NOMO-1 treated with DMSO at 0.1 percent for 48 hours (cell line): ENCODE results near the gene HOXA2.
A peak's percentile ranks its signal among the peaks of the same experiment; 100 is the strongest.

ENCODE experiments used
- DNase-seq: peaks from one replicate; lab custom pipeline; 2025; ENCODE audit not compliant: unreplicated experiment; lab: John Stamatoyannopoulos, UW

HOXA2 gene

DNA sequence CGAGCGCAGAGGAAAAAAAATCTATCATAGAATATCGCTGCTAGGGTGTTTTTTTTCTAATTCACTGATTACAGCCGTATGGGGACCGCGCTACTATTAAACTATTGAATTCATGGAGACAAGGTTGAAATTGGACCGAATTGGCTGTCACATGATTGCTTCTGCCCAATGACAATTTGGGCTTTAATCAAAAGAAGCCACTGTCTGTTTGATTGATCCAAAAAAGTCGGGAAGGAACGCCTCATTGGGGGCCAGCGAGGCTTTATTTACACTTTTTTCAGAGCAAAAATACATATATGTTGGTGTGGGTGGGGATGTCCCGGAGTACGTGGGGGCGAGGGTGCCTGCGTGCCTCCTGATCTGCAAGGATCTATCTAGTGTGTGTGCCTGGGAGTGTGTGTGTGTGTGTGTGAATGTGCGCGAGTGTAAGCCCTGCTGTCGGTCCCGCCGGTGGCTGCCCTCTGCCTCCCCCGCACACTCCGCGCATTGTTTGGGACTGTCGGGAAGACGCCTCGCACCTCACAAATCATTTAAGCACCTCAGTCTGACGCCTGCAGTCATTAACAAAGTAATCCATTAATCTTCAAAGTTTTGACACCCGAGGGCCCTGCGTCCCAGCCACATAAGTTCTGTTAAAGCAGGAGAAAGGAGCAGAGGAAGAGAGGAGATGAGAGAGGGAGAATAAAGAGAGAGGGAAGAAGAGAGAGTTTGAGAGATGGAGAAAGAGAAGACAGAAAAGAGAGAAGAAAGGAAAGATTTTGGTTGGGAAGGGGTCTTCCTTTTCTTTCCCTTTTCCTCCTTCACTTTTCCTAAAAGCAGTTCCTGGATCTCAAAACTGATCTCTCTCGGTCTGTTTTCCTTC is at the start of gene HOXA2:
HOXA2 (minus strand) TSS at position 103 of the 862 bp plus-strand sequence. CDS start 183 bp downstream, outside the sequence.
- no peak for DNase-seq

DNA sequence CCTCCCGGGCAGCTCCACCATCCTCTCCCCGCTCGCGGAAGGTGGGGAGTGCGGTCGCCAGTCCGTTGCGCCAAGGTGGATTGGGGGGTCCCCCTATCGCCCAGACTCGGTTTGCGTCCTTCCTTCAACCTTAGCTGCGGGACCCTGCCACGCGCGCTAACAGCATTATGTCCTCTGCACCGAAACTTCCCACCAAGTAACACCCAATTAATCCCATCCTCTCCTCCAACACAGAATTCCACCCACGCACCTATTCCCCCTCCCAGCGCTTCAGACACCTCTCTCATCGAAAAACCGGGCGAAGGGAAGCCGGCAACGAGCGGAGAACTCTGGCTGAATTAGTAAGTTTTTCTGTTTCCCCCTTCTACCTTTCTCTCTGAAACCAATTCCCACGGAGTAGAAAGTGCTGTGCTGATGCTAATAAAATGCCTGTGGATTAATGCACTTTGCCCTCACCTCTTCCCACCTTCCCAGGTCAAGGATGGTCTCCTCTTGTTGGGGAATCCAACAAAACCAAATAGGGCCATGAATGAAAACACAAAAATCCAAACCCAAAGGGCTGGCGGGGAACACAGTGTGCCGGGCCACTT is 49.0 kb upstream of the HOXA2 start:
- DNase-seq, result no peak

DNA sequence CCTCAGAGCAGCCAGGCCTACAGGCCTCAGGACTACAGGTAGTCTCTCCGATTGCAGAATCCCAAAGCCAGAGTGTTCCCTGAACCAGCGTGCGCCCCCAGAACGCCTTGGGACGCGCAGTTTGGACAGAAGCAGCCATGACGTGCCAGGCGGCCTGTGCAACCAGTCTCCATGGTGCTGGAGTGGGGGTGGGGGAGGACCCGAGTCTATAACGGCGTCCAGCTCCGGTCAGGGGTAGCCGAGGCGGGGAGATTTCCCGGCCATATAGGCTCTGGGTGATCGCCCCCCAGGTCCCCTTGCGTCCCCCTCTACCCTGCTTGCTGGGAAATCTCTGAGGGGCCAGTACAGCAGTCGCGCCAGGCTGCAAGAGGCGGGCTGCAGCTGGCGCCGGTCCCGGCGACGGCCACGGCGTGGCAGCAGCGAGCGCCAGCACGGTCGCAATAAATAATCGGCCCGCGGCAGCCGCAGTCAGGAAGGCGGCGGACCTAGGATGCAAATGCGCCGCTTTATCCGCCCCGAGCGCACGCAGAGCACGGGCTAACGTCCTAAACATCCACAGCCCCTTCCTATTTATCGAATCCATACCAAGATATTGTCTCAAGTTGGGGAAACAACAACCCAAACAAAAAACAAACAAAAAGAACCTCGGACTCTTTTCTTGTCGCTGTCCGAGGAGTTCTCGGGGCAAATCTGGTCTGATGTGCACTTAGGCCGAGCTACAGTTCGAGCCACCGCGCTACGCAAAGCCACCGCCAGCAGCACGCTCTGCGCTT is 48.3 kb upstream of the HOXA2 start:
- DNase-seq, result peak; percentile 59

DNA sequence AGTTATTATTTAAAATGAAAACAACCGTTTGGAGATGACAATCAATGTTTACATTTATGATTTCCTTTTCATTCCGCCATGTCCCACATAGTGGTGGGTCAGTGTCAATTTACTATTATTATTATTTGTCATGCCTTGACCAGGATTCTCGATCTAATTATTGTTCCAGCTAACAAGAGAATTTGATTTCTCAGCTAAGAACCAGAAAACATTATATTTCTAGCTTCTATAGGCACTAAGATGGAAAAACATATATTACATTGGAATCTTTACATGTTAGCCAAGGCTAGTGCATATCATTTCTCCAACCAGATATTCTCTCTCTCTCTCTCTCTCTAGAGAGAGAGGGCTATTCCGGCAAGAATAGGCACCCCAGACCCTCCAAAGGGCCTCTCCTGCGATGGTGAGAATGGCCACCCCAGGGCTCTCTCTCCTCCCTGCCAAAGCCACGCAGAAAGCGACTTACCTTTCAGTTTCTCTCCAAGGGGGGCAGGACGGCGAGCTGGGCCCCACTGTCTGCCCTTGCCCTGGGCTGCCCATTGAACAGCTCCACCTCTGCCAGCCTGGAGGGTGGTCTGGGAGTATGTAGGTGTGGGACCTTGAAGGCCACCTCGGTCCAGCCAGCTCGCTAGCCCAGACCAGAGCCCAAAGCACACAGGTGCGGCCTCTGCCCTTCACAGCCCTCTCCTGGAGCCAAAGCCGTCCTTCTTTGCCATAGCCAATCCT is 47.5 kb upstream of the HOXA2 start:
- no peak for DNase-seq

- no peak for DNase-seq
Measured at GRCh38 chr7:27148756-27149641, 46.5 kb upstream of the HOXA2 start.

- DNase-seq, result no peak
Measured at GRCh38 chr7:27148031-27148755, 45.7 kb upstream of the HOXA2 start.

DNA sequence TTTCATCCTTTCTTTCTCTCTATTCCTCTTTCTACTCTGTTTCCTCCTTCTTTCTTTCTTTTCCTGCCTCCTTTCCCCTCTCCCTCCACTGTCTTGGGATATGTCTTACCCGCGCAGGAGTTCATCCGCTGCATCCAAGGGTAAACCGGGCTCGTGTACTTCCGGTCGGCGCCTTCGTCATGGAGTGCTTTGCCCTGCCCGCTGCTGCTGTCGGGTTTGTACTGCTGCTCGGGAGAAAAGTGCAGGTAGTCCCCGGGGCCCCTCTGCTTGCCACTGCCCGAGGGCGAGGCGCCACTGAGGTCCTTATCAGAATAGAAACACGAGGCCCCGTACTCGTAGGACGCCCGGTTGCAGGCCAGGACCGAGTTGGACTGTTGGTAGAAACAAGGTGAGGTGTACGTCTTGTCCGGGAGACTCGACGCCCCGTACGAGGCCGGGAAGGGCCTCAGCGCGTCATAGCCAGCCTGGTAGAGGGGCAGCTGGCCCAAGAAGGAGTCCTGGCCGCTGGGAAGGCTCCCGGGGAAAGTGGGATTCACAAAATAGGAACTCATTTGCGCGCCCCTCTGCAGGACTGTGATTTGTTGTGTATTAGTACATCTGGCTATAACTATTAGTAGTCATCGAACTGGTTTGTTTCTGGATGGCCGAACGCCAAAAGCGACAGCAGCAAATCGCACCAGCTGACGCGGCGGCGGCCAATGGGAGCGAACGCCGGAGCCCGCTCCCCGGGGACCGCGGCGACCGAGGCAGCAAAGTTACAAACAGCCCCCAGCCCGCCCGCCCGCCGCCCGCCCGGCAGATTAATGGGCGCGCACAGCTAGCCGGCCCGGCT is 44.9 kb upstream of the HOXA2 start, which contains the start of gene HOXA6:
HOXA6 (minus strand) TSS at position 576 of the 832 bp plus-strand sequence; CDS start at position 551, 25 bp downstream.
- no peak for DNase-seq

DNA sequence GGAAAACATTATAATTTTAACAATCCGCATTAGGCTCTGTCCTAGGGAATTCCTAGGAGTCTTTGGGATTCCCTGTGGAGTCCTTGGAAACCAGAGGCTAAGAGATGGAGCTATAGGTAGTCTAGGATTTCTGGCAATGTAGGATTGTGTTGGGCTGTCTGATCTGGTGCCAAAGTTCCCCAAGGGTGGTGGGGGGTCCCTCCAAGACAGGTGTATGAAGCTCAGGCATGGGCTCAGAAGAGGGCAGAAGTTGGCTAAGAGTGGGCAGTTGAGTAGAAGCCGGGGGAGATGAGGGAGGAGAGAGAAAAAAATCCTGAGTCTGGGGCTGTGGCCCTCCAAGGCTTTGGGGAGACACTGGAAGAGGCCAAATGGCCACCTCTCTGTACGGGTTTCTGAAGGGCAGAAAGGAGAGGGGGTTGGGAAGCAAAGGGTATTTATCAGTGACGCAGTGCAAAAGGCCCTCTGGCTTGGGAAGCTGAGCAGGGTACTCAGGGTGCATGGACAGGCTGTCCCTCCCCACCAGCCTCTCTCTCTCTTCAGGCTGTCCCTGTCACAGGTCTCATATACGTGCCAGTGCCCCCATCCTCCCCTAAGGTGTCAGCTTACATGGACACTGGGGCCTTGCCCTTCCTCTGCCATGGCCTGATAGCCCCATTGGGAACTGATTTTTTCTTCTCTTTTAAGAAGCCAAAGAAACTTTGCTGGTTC is 44.2 kb upstream of the HOXA2 start:
- no peak for DNase-seq

- DNase-seq, result no peak
Measured at GRCh38 chr7:27145914-27146412, 43.5 kb upstream of the HOXA2 start.

- no peak for DNase-seq
Measured at GRCh38 chr7:27145165-27145913, 42.9 kb upstream of the HOXA2 start.

- no peak for DNase-seq
Measured at GRCh38 chr7:27144781-27145164, 42.3 kb upstream of the HOXA2 start.

DNA sequence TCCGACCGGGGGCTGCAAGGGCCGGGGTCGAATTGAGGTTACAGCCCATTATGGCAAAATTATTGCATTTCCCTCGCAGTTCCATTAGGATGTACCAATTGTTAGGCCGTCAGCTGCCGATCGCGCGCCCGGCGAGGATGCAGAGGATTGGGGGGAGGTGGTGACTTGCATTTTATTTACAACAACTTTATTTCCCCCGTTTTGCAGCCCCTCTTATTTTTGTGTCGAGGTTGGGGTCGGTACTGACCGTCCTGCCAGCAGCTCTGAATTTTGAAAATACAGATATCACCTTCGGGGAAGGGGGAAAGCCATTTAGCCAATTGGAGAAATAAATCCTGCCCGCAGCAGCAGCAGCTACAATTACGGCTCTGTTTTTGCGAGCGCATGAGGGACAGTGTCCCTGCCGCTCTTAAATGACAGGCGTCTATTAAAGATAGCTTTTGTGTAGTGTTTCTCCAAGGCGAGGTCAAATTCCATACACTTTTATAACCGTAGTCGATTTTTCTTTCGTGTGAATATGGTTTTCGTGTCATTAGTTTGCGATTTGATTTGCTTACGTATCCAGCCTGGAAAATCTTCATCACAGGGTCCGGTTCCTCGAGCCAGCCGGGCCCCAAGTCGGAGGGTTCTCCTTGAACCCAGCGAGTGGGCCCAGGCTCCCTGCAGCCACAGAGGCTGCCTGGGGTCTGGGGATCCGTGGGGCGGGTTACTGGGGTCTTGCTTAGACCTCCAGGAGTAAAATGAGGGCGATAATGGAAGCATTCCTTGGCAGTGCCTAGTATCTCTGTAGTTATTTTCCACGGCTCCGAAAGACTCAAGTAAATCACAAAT is 41.7 kb upstream of the HOXA2 start:
- DNase-seq, result no peak

GRCh38 chr7:27143023-27143949 is 40.8 kb upstream of the HOXA2 start, which contains the start of gene HOXA5:
TSS of gene HOXA5 (minus strand) at chr7:27143681. CDS start at chr7:27143607, 74 bp downstream.
- no peak for DNase-seq

- DNase-seq, result no peak
Measured at GRCh38 chr7:27142580-27143022, 40.1 kb upstream of the HOXA2 start.
